ENCODE results near the gene INF2.

INF2 gene

GRCh38 chr14:104746934-104747481 is 57.6 kb downstream of the INF2 start:
- no peak for TF ChIP-seq ZBTB7A (IDR thresholded peaks at IDR 0.05; ENCODE audit: low read depth)
- no peak for TF ChIP-seq TAF1 (IDR thresholded peaks at IDR 0.05; ENCODE audit: low read depth)
- no peak for TF ChIP-seq TEAD4 (IDR thresholded peaks at IDR 0.05)
- TF ChIP-seq USF1 (IDR thresholded peaks at IDR 0.05), result no peak
- no peak for TF ChIP-seq FOXM1 (IDR thresholded peaks at IDR 0.05; ENCODE audit: borderline replicate concordance, low read depth)
- TF ChIP-seq EP300 (IDR thresholded peaks at IDR 0.05; ENCODE audit: borderline replicate concordance), result no peak
- TF ChIP-seq CREB1 (IDR thresholded peaks at IDR 0.05; ENCODE audit: low read depth), result no peak
- no peak for TF ChIP-seq CEBPB (IDR thresholded peaks at IDR 0.05)
- no peak for TF ChIP-seq NFIC (IDR thresholded peaks at IDR 0.05)

- TF ChIP-seq EGR1 (IDR thresholded peaks at IDR 0.05), result no peak
- no peak for TF ChIP-seq RAD21 (IDR thresholded peaks at IDR 0.05; ENCODE audit: low read depth)
Observed at GRCh38 chr14:104747876-104748275, 58.5 kb downstream of the INF2 start.

GRCh38 chr14:104749111-104749649 is 59.8 kb downstream of the INF2 start:
- TF ChIP-seq ZBTB7A (IDR thresholded peaks at IDR 0.05; ENCODE audit: low read depth) (no peak), FOXM1 (IDR thresholded peaks at IDR 0.05; ENCODE audit: borderline replicate concordance, low read depth) (no peak), EP300 (IDR thresholded peaks at IDR 0.05; ENCODE audit: borderline replicate concordance) (no peak), NFIC (IDR thresholded peaks at IDR 0.05) (peak; percentile 16; the same call in 1 of the 2 replicates), TCF12 (IDR thresholded peaks at IDR 0.05; ENCODE audit: low read depth) (no peak), TAF1 (IDR thresholded peaks at IDR 0.05; ENCODE audit: low read depth) (no peak)

- peak; percentile 38; the same call in 1 of the 2 replicates for TF ChIP-seq USF1 (IDR thresholded peaks at IDR 0.05)
- no peak for TF ChIP-seq ZBTB7A (IDR thresholded peaks at IDR 0.05; ENCODE audit: low read depth)
Observed at GRCh38 chr14:104750056-104750752, 60.8 kb downstream of the INF2 start.

GRCh38 chr14:104751539-104752422 is 62.4 kb downstream of the INF2 start:
- TF ChIP-seq CREB1 (IDR thresholded peaks at IDR 0.05; ENCODE audit: low read depth) (no peak), TCF12 (IDR thresholded peaks at IDR 0.05; ENCODE audit: low read depth) (no peak), TAF1 (IDR thresholded peaks at IDR 0.05; ENCODE audit: low read depth) (no peak), RAD21 (IDR thresholded peaks at IDR 0.05; ENCODE audit: low read depth) (no peak), USF1 (IDR thresholded peaks at IDR 0.05) (no peak), ZBTB7A (IDR thresholded peaks at IDR 0.05; ENCODE audit: low read depth) (no peak), EGR1 (IDR thresholded peaks at IDR 0.05) (no peak), FOXM1 (IDR thresholded peaks at IDR 0.05; ENCODE audit: borderline replicate concordance, low read depth) (no peak)

GRCh38 chr14:104752423-104752734 is 63.0 kb downstream of the INF2 start:
- TF ChIP-seq TCF12 (IDR thresholded peaks at IDR 0.05; ENCODE audit: low read depth) (no peak), CREB1 (IDR thresholded peaks at IDR 0.05; ENCODE audit: low read depth) (no peak), EGR1 (IDR thresholded peaks at IDR 0.05) (no peak), FOXM1 (IDR thresholded peaks at IDR 0.05; ENCODE audit: borderline replicate concordance, low read depth) (no peak), USF1 (IDR thresholded peaks at IDR 0.05) (no peak)

GRCh38 chr14:104752735-104753527 is 63.5 kb downstream of the INF2 start, which contains the start of gene SIVA1:
SIVA1 (plus strand) TSS chr14:104753147; CDS start chr14:104753202, 55 bp downstream.
- TF ChIP-seq TCF12 (IDR thresholded peaks at IDR 0.05; ENCODE audit: low read depth) (no peak; the same call in 1 of the 2 replicates), YY1 (IDR thresholded peaks at IDR 0.05; ENCODE audit: low read depth) (peak; percentile 83), MAX (IDR thresholded peaks at IDR 0.05) (peak; percentile 63; the same call in 1 of the 2 replicates), NFIC (IDR thresholded peaks at IDR 0.05) (peak; percentile 4; the same call in 1 of the 2 replicates), USF1 (IDR thresholded peaks at IDR 0.05) (peak; percentile 14; the same call in 1 of the 2 replicates), CEBPB (IDR thresholded peaks at IDR 0.05) (no peak), TAF1 (IDR thresholded peaks at IDR 0.05; ENCODE audit: low read depth) (peak; percentile 79), FOXM1 (IDR thresholded peaks at IDR 0.05; ENCODE audit: borderline replicate concordance, low read depth) (no peak), TEAD4 (IDR thresholded peaks at IDR 0.05) (peak; percentile 30; the same call in 1 of the 2 replicates), EP300 (IDR thresholded peaks at IDR 0.05; ENCODE audit: borderline replicate concordance) (no peak), RAD21 (IDR thresholded peaks at IDR 0.05; ENCODE audit: low read depth) (no peak), REST (IDR thresholded peaks at IDR 0.05; ENCODE audit: low read depth) (no peak), ZBTB7A (IDR thresholded peaks at IDR 0.05; ENCODE audit: low read depth) (peak; percentile 95), EGR1 (IDR thresholded peaks at IDR 0.05) (no peak; the same call in 1 of the 2 replicates), CREB1 (IDR thresholded peaks at IDR 0.05; ENCODE audit: low read depth) (peak; percentile 95)

All from Ishikawa (cell line).